ENCODE data around the gene MBD5. TPM values are rescaled to one million over a fixed set of nuclear protein-coding genes. Genes with fewer than 3 reads are reported as not detected.

MBD5 gene
- total RNA-seq, 4 donors from 2014 or later: 15.4 to 43.0 (median 18.4) TPM

DNA sequence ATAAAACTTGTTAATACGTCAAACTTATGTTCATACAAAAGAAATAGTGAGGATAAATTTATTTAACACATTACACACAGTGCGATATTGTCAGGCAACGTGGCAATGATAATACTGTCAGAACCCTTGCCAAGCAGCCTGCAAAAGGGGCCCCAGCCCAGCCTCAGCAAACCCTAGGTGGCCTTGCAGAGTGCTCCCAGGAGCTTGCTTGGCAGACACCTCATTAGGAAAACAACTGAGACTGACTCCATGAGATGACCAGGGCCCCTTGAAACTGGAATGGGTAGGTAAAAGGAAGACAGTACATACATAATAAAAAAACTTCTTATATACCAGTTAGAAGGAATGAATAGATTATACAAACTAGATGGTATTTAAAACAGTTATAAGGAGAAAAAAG, 487.1 kb downstream of the MBD5 start:
- ATAC-seq (ENCODE audit: low FRiP score): no peak
- TF ChIP-seq, protein P1, sequence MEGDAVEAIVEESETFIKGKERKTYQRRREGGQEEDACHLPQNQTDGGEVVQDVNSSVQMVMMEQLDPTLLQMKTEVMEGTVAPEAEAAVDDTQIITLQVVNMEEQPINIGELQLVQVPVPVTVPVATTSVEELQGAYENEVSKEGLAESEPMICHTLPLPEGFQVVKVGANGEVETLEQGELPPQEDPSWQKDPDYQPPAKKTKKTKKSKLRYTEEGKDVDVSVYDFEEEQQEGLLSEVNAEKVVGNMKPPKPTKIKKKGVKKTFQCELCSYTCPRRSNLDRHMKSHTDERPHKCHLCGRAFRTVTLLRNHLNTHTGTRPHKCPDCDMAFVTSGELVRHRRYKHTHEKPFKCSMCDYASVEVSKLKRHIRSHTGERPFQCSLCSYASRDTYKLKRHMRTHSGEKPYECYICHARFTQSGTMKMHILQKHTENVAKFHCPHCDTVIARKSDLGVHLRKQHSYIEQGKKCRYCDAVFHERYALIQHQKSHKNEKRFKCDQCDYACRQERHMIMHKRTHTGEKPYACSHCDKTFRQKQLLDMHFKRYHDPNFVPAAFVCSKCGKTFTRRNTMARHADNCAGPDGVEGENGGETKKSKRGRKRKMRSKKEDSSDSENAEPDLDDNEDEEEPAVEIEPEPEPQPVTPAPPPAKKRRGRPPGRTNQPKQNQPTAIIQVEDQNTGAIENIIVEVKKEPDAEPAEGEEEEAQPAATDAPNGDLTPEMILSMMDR (IDR thresholded peaks at IDR 0.05): no peak
- DNase-seq (ENCODE audit: low spot score): no peak

- DNase-seq (ENCODE audit: low spot score): no peak
- peak; percentile 23 for ATAC-seq (ENCODE audit: low FRiP score)
- TF ChIP-seq, protein P1 (IDR thresholded peaks at IDR 0.05): no peak
Observed at GRCh38 chr2:148508878-148509287, 488.0 kb downstream of the MBD5 start.

GRCh38 chr2:148509288-148509902, 488.5 kb downstream of the MBD5 start:
- DNase-seq (ENCODE audit: low spot score) (peak; percentile 52), ATAC-seq (ENCODE audit: low FRiP score) (peak; percentile 98)
- TF ChIP-seq, protein P1 (IDR thresholded peaks at IDR 0.05): peak in 1 of 3 donors; percentile 92

DNA sequence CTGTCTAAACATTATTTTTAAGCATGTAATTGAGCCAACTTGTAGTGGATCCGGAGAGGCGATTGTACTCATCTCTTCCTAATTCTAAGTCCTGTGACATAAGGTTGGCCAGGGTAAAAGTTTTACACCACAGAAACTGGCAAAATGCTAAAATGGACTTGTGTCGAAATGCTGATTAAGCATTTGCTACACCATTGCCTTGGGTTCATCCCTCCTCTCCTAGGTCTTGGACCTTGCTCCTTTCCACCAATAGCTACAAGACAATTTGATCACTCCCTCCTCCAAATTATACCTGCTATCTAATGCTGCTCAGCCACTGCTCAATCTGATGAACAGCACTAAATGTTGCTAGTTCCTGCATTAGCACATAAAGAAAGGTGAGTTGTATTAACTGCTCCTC, 491.0 kb downstream of the MBD5 start:
- ATAC-seq (ENCODE audit: low FRiP score): no peak
- TF ChIP-seq, protein P1 (IDR thresholded peaks at IDR 0.05): no peak

DNA sequence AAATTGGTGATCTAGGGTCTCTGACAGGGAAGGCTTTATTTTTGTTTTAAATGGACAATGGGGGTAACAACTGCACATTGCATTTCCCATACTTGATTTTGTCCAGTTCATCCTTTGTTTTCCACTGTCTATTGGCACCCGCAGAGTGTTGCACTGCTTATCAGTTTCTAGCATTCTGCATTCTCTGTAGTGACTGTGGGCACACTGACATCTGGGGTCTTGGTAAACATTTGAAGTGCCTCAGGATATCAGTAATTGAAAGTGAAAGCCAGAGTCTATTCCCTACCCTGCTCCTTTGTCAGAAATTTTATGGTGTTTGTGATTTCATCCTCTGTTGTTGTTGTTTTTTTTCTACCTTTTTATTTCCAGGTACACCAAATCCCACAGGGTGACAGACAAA, 491.6 kb downstream of the MBD5 start:
- ATAC-seq (ENCODE audit: low FRiP score) (no peak), DNase-seq (ENCODE audit: low spot score) (no peak)
- TF ChIP-seq, protein P1 (IDR thresholded peaks at IDR 0.05): no peak

More for the DNA sequence above, 491.0 kb downstream of the MBD5 start:
- DNase-seq (ENCODE audit: low spot score): no peak

GRCh38 chr2:148513427-148513826, 492.5 kb downstream of the MBD5 start:
- DNase-seq (ENCODE audit: low spot score) (no peak), ATAC-seq (ENCODE audit: low FRiP score) (no peak)
- TF ChIP-seq, protein P1 (IDR thresholded peaks at IDR 0.05): no peak

DNA sequence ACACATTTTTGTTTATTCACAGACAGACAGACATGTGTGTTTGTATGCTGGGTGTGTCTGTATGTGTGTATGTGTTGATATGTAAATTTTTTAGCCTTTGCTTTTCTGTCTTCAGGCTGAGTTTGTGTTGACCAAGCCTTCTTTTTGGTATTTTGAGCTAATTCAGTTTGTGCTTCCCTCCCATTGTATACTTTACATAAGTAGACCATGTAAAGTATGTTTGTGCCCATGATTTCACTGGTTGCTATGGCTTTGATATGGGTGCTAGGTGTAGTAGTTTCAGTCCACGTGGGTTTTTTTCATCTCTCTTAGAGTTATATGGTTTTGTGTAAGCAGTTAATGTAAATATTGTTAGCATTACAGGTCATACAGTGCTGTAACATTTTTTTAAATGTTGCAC, 494.2 kb downstream of the MBD5 start:
- no peak for DNase-seq (ENCODE audit: low spot score)
- ATAC-seq (ENCODE audit: low FRiP score): no peak
- TF ChIP-seq, protein P1 (IDR thresholded peaks at IDR 0.05): no peak

Data from omental fat pad (tissue), 4 donors.